MCF 10A (cell line): ENCODE measurements around the gene SLC24A3. TPM values are rescaled to one million over a fixed set of nuclear protein-coding genes. Genes with fewer than 3 reads are reported as not detected.

Source experiments
- BruUV-seq: library from RNA; stranded (reverse); fragments of 400-500 nt; replicated peaks from 2 replicates; lab custom pipeline; 2021; lab: Mats Ljungman, UMichigan
- CTCF ChIA-PET: fragments of 300-600 bp; sonication (Branson Sonifier 250); formaldehyde crosslinking; extraction: SDS; loops from one replicate; lab custom pipeline; 2021; ENCODE audit warnings: antibody characterized with exemption, inconsistent platforms; lab: Yijun Ruan, JAX
- POLR2A ChIA-PET: fragments of 300-600, 350-650 bp; sonication (Branson Sonifier 250); formaldehyde crosslinking; extraction: SDS; loops from one replicate; lab custom pipeline; 2020; ENCODE audit warnings: antibody characterized with exemption, inconsistent platforms; lab: Yijun Ruan, JAX
- DNase-seq: peaks from one replicate; pipeline ENCODE4 v3.0.0-alpha.2; 2018; ENCODE audit not compliant: unreplicated experiment
- H3K27ac Mint-ChIP-seq: one replicate; pipeline ENCODE4 v1.8.0; 2022; ENCODE audit warnings: mild to moderate bottlenecking, low read depth, mixed read lengths; ENCODE audit not compliant: unreplicated experiment
- H3K27me3 Mint-ChIP-seq: one replicate; pipeline ENCODE4 v1.8.0; 2022; ENCODE audit warnings: mixed read lengths; ENCODE audit not compliant: insufficient read depth, unreplicated experiment
- H3K36me3 Mint-ChIP-seq: one replicate; pipeline ENCODE4 v1.8.0; 2022; ENCODE audit warnings: mild to moderate bottlenecking, moderate library complexity, mixed read lengths; ENCODE audit not compliant: insufficient read depth, unreplicated experiment
- H3K4me1 Mint-ChIP-seq: one replicate; pipeline ENCODE4 v1.8.0; 2022; ENCODE audit warnings: mixed read lengths; ENCODE audit not compliant: insufficient read depth, unreplicated experiment
- H3K4me3 Mint-ChIP-seq: one replicate; pipeline ENCODE4 v1.8.0; 2022; ENCODE audit warnings: mild to moderate bottlenecking, moderate library complexity, mixed read lengths; ENCODE audit not compliant: unreplicated experiment
- H3K9me3 Mint-ChIP-seq: one replicate; pipeline ENCODE4 v1.8.0; 2022; ENCODE audit warnings: mixed read lengths; ENCODE audit not compliant: unreplicated experiment
- CTCF ChIP-seq: fragments of 200-600 bp; IDR thresholded peaks from one replicate; pipeline ENCODE4 v1.8.0; 2022; ENCODE audit warnings: antibody characterized with exemption, mild to moderate bottlenecking; ENCODE audit not compliant: unreplicated experiment
- intact Hi-C: fragments of 100-400 bp; cut with micrococcal nuclease; formaldehyde crosslinking; loops from 2 replicates; pipeline ENCODE4 v1.14.1; 2022
- total RNA-seq: library from RNA; stranded (reverse); gene quantifications from 2 replicates; pipeline ENCODE4 v1.2.3, GENCODE V29; 2022

The SLC24A3 gene
- total RNA-seq, 1 experiment from 2014 or later: not detected

DNA sequence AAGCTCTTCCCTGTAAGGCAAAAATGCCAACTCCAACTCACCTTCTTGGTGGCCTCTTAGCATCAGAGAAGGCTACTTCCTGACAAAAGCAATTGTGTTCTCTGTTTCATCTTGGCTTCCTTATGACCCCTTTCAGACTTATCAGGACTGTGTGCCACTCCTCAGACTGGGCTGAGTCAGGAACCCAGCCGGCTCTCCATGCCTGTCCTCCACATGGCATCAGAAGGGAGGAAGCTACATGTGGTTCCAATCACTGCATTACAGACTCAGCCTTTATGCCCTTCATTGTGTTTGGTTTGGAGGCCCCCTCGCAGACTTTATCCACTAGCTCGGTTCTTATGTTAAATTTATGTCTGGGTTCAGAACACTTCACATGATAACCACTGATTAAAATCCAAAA, 142.5 kb downstream of the SLC24A3 start:
- POLR2A ChIA-PET: no interaction called here
- Mint-ChIP-seq H3K4me3 (no peak overlapping the region), H3K9me3 (peaks cover 15% of the 10 kb centered on the region), H3K27me3 (no peaks in the 10 kb centered on the region), H3K27ac (no peak overlapping the region), H3K4me1 (no peaks in the 10 kb centered on the region), H3K36me3 (no peaks in the 10 kb centered on the region)
- no peak for TF ChIP-seq CTCF
- no TSS peak for BruUV-seq
- DNase-seq: no peak
- intact Hi-C loops: no loop called here
- CTCF ChIA-PET: interaction anchor here (0.5 kb wide), 1 partner anchor 10 kb away, joined by 3 read pairs; no protein-coding TSS in a partner anchor

GRCh38 chr20:19361790-19362189, 149.3 kb downstream of the SLC24A3 start:
- no peak overlapping the region for H3K27ac Mint-ChIP-seq
- no peaks in the 10 kb centered on the region for H3K36me3 Mint-ChIP-seq
- no peak overlapping the region for H3K4me3 Mint-ChIP-seq
- POLR2A ChIA-PET: no interaction called here
- H3K4me1 Mint-ChIP-seq: no peaks in the 10 kb centered on the region
- intact Hi-C loops: no loop called here
- BruUV-seq: no TSS peak
- no peak for TF ChIP-seq CTCF
- no peak for DNase-seq
- CTCF ChIA-PET: no interaction called here
- peaks cover 27% of the 10 kb centered on the region for H3K9me3 Mint-ChIP-seq
- no peaks in the 10 kb centered on the region for H3K27me3 Mint-ChIP-seq

DNA sequence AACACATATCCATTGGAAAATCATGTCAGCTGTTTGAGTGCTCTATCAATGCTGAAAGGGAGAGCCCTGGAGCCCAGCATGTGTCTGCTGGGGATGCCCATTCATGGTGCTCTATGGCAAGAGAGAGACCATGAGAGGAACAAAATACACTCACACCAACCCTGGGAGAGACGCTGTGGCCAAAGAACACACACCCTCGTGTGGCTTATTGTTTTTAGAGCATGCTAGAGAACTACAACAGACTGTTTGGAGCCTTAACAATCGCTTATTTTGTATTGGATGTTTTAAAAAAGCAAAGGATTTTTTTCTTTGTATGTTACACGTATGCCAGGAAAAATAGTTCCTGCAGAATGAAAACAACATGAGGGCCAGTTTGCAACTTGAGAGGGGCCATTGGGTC, 151.0 kb downstream of the SLC24A3 start:
- Mint-ChIP-seq H3K27me3 (no peaks in the 10 kb centered on the region), H3K9me3 (peaks cover 19% of the 10 kb centered on the region), H3K27ac (no peak overlapping the region), H3K4me3 (no peak overlapping the region), H3K36me3 (no peaks in the 10 kb centered on the region), H3K4me1 (no peaks in the 10 kb centered on the region)
- DNase-seq: no peak
- BruUV-seq: no TSS peak
- intact Hi-C loops: no loop called here
- ChIA-PET POLR2A (no interaction called here), CTCF (no interaction called here)
- TF ChIP-seq CTCF: no peak

- no peaks in the 10 kb centered on the region for H3K36me3 Mint-ChIP-seq
- intact Hi-C loops: no loop called here
- no peak for DNase-seq
- no peak overlapping the region for H3K27ac Mint-ChIP-seq
- BruUV-seq: no TSS peak
- ChIA-PET POLR2A (no interaction called here), CTCF (interaction anchor here (0.6 kb wide), 1 partner anchor 782 kb away, joined by 3 read pairs; no protein-coding TSS in a partner anchor)
- no peaks in the 10 kb centered on the region for H3K4me1 Mint-ChIP-seq
- peaks cover 22% of the 10 kb centered on the region for H3K9me3 Mint-ChIP-seq
- H3K4me3 Mint-ChIP-seq: no peak overlapping the region
- H3K27me3 Mint-ChIP-seq: no peaks in the 10 kb centered on the region
- TF ChIP-seq CTCF: no peak
Measured at GRCh38 chr20:19367591-19367990, 155.1 kb downstream of the SLC24A3 start.
